H7 (cell line): ENCODE results near the gene F2RL1. TPM values are rescaled to one million over a fixed set of nuclear protein-coding genes. Genes with fewer than 3 reads are reported as not detected.
"Not testable (repeated sequence)": the region's sequence is repeated elsewhere in the genome, so short reads cannot be mapped to it uniquely, and the experiment has no call there.

Source experiments
- DNase-seq: peaks from one replicate; pipeline ENCODE4 v3.0.0; 2012
- H3K27me3 ChIP-seq: 2 replicates; pipeline ENCODE4 v1.6.0; 2011; ENCODE audit warnings: mild to moderate bottlenecking, low read length; ENCODE audit not compliant: control insufficient read depth, insufficient read depth
- H3K36me3 ChIP-seq: replicated peaks from 2 replicates; pipeline ENCODE4 v1.5.1; 2011; ENCODE audit warnings: low read length; ENCODE audit not compliant: control insufficient read depth, insufficient read depth
- H3K4me3 ChIP-seq: 2 replicates; pipeline ENCODE4 v1.5.1; 2011; ENCODE audit warnings: low read depth, mild to moderate bottlenecking, control low read depth, low read length, moderate library complexity; ENCODE audit not compliant: insufficient read depth
- total RNA-seq: library from RNA; depleted of rRNA; stranded (reverse); fragments of >200 nt; shearing (Covaris generic); gene quantifications from 2 replicates; pipeline ENCODE4 v1.2.3, GENCODE V29; 2014; rRNA removed

The F2RL1 gene, protein sequence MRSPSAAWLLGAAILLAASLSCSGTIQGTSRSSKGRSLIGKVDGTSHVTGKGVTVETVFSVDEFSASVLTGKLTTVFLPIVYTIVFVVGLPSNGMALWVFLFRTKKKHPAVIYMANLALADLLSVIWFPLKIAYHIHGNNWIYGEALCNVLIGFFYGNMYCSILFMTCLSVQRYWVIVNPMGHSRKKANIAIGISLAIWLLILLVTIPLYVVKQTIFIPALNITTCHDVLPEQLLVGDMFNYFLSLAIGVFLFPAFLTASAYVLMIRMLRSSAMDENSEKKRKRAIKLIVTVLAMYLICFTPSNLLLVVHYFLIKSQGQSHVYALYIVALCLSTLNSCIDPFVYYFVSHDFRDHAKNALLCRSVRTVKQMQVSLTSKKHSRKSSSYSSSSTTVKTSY
- 40.7 and 56.0 TPM in 2 replicates for total RNA-seq

DNA sequence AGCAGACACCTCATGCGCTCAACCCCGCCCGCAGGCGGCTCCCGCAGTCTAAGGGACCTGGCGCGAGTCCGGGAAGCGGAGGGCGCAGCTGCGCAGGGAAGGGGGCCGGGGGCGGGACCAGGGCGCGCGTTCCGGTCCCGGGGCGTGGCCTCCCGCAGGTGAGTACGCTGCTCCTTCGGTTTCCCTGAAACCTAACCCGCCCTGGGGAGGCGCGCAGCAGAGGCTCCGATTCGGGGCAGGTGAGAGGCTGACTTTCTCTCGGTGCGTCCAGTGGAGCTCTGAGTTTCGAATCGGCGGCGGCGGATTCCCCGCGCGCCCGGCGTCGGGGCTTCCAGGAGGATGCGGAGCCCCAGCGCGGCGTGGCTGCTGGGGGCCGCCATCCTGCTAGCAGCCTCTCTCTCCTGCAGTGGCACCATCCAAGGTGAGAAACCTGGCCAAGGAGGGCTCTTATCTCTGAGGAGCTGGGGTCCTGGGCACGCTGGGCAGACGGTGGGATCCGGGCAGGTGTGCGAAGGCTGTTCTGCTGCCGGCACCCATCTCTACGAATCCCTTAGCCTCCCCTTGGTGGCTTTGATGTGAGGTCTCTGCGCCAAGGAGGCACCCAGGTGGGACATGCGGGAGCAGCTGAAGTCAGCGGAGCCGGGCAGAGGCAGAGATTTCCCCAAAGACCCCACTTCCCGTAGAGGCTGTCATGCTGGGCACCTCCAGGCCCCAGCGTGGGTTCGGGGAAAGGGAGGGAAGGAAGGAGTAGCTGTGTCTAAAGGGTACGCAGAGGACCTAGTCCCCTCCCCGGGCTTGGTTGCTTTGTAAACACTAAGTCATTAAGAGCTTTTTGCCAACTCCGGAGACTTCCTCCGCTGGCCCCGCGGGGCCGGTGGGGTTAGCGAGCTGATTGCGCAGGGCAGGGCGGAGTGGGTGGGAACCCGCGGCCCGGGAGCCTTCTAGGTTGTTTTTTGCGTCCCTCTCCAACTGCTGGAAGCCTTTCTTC is at the start of gene F2RL1:
Gene F2RL1, plus strand, starts transcription at position 187 of the 988 bp plus-strand sequence. Its CDS starts 153 bp downstream, at position 340.
- peak; percentile 97 for DNase-seq
- peaks cover 10% of the 10 kb centered on the region for H3K27me3 ChIP-seq
- no peaks in the 10 kb centered on the region for H3K36me3 ChIP-seq
- H3K4me3 ChIP-seq = peak within 1 kb of the TSS; percentile 90

DNA sequence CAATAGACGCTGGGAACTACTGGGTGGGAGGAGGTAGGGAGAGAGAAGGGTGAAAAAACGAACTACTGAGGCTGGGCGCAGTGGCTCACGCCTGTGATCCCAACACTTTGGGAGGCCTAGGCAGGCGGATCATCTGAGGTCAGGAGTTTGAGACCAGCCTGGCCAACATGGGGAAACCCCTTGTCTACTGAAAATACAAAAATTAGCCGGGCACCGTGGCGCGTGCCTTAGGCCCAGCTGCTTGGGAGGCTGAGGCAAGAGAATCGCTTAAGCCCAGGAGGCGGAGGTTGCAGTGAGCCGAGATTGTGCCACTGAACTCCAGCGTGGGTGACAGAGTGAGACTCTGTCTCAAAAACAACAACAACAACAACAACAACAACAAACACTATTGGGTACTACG is 47.8 kb upstream of the F2RL1 start:
- H3K4me3 ChIP-seq, H3K36me3 ChIP-seq, H3K27me3 ChIP-seq, DNase-seq: not testable (repeated sequence)

DNA sequence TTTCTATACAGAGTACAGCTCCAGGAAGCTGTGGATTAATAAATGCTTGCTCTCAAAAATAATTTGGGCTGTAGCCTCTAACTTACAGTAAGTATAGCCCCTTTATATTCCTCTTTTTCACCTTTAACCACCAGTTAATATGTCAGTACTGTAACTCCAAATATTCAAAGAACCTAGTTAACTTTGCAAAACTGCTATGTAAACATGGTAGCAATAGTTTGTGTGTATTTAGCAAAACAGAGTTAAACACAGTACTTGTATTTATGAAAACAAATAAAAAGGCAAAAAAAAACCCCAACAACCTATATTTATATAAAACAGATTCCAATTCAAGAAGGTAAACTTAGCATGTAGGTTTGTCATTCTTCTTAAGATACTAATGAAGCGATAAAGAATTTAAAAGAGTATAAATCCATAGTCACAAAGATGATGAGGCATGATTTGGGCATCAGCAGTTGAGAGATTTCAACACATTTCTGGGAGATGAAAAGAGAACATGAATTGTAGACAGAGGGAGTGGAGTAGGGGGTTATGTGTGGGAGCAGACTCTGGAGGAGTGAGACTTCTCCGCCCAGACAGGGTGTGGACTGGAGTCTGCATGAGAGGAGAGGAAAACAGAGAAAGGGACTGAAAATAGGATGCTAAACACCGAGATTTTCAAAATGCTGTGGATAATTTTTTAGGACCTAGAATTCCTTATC is 47.0 kb upstream of the F2RL1 start:
- Histone ChIP-seq H3K36me3 (no peaks in the 10 kb centered on the region), H3K27me3 (no peaks in the 10 kb centered on the region), H3K4me3 (no peak overlapping the region)
- DNase-seq = no peak

DNA sequence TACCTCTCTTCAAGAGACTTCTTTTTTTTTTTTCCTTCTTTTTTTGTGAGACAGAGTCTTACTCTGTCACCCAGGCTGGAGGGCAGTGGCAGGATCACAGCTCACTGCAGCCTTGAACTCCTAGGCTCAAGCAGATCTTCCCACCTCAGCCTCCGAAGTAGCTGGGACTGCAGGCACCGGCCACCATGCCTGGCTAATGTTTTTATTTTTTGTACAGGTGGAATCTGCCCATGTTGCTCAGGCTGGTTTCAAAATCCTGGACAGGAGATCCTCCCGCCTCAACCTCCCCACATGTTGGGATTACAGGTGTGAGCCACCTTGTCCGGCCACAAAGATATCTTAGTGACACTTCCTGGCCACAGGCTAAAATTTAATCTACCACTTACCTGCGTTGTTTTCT is 42.9 kb upstream of the F2RL1 start:
- no peak for DNase-seq
- no peaks in the 10 kb centered on the region for H3K36me3 ChIP-seq

DNA sequence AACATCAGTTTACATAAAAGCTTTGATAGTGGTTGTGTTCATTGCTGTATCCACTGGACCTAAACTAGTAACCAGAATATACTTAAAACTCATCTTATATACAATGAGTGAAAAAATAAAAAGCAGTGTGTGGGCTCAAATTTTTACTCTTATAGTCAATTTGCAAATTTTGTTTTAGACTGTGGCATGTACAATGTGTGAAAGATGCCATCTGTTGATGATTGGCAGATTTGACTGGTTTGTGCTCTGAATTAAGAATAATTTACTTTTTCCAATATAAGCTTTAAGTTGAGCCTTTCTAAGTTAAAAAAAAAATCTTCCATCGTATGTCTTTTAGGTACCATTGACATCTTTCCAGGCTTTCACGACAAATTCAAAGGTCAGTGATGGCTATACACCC is 42.4 kb upstream of the F2RL1 start:
- no peaks in the 10 kb centered on the region for H3K27me3 ChIP-seq
- DNase-seq = no peak

More for the DNA sequence above, 42.9 kb upstream of the F2RL1 start:
- H3K27me3 ChIP-seq = no peaks in the 10 kb centered on the region
- H3K4me3 ChIP-seq = no peak overlapping the region

DNA sequence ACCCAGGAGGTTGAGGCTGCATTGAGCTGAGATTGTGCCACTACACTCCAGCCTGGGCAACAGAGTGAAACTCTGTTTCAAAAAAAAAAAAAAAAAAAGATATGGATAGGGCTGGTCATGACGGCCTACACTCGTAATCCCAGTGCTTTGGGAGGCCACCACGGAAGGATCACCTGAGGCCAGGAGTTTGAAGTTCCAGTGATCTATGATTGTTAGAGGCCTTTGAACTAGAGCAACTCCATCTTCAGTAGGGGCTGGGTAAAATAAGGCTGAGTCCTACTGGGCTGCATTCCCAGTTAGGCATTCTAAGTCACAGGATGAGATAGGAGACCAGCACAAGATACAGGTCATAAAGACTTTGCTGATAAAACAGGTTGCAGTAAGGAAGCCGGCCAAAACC is 38.2 kb upstream of the F2RL1 start:
- not testable (repeated sequence) for DNase-seq, H3K36me3 ChIP-seq, H3K27me3 ChIP-seq, H3K4me3 ChIP-seq

More for the DNA sequence above, 42.4 kb upstream of the F2RL1 start:
- H3K36me3 ChIP-seq = no peaks in the 10 kb centered on the region
- H3K4me3 ChIP-seq = no peak overlapping the region

DNA sequence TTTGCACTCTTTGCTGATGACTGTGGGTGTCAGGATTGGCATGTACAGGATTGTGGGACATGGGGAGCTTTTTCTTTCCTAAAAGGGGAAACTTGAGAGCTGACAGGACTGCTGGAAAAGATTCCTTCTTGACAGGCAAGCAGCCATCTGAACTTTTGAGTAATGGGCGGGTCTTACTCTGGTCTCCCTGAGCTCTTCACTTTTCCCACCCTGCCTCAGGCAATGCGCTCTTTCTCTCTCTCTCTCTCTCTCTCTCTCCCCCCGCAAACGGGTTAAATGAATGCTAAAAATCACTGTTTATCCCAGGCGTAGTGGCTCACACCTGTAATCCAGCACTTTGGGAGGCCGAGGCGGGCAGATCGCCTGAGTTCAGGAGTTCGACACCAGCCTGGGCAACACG is 37.1 kb upstream of the F2RL1 start:
- H3K27me3 ChIP-seq = no peaks in the 10 kb centered on the region
- no peak overlapping the region for H3K4me3 ChIP-seq
- H3K36me3 ChIP-seq = no peaks in the 10 kb centered on the region
- DNase-seq = no peak

DNA sequence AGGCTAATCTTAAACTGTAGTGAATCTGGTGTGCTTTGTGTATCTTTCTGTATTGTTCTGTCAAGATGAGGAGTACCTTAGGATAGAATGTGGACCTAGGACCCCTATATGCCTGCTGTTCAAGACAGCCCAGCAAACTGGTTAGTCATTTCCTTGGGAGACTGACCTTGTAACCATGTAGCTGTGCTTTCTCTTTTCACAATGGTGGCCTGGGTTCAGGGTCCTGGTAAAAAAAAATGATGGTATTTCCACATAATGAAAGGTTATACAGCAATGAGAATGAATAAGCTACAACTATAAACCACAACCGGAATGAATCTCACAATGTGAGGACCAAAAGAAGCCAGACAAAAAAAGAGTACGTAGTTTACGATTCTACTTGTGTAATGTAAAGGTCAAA is 36.4 kb upstream of the F2RL1 start:
- Histone ChIP-seq H3K36me3 (no peaks in the 10 kb centered on the region), H3K4me3 (no peak overlapping the region), H3K27me3 (no peaks in the 10 kb centered on the region)
- no peak for DNase-seq

DNA sequence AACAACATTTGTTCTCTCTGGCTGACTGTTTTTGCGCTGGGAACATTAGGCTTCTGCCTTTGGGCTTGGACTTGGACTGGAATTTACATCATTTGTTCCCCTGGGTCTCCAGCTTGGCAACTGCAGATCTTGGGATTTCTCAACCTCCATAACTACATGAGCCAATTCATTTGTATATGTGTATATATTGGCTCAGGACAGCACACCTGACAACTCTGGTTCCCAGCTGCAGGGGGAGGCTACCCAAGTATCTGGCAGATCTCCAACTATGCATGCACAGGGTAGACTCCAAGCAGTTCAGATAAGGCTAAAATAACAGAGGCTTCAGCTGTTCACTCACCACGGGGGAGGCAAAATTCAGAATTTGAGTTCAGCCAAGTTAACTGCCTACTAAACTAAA is 31.6 kb upstream of the F2RL1 start:
- H3K36me3 ChIP-seq = no peaks in the 10 kb centered on the region
- no peak for DNase-seq
- no peaks in the 10 kb centered on the region for H3K27me3 ChIP-seq
- no peak overlapping the region for H3K4me3 ChIP-seq

DNA sequence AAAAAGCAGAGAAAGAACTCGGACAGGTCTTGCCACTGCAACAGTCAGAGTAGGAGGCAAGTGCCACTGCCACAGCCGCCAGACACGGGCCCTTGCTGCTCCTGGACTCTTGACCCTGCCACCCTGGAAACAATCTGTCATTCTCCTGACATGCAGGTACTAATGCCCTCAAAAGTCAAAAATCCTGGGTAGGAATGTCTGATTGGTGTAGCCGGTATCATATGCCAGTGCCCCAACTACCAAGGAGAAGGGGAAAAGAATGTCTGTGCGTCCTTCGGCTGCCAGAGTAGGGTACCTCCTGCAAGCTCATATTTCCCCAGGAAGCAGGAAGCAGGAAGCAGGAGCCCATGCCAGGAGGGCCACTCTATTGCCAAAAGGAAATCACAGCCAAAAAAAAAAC is 30.5 kb upstream of the F2RL1 start:
- Histone ChIP-seq H3K4me3 (no peak overlapping the region), H3K27me3 (no peaks in the 10 kb centered on the region), H3K36me3 (no peaks in the 10 kb centered on the region)
- DNase-seq = no peak

DNA sequence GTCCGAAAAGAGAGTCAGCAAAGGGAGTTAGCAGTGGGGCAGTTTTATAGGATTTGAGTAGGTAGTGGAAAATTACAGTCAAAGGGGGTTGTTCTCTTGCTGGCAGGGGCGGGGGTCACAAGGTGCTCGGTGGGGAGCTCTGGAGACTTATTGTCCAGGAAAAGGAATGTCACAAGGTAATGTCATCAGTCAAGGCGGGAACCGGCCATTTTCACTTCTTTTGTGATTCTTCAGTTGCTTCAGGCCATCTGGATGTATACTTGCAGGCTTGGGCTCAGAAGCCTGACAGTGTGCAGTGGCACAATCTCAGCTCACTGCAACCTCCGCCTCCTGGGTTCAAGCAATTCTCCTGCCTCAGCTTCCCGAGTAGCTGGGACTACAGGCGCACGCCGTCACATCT is 29.6 kb upstream of the F2RL1 start:
- not testable (repeated sequence) for H3K4me3 ChIP-seq, DNase-seq, H3K36me3 ChIP-seq, H3K27me3 ChIP-seq

DNA sequence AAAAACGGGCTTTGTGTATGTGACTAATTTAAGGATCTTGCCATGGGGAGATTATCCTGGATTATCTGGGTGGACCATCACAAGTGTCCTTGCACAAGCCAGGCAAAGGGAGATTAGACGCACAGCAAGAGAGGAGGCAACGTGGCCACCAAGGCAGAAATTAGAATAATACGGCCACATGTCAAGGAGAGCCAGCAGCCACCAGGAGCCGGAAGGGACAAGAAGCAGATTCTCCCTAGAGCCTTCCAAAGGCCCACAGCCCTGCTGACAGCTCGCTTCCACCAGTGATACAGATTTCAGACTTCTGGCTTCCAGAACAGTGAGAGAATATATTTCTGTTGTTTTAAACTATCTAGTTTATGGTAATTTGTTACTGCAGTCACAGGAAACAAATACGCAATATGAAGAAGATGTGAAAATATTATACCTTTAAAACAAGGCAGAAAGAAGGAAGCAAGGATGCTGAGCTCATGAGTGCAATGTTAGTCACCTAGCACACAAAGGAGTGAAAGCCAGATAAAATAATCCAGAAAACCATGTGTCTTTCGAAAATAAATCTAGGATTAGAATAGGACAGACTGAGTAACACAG is 28.7 kb upstream of the F2RL1 start:
- no peak for DNase-seq
- no peak overlapping the region for H3K4me3 ChIP-seq
- H3K36me3 ChIP-seq = no peaks in the 10 kb centered on the region
- no peaks in the 10 kb centered on the region for H3K27me3 ChIP-seq

DNA sequence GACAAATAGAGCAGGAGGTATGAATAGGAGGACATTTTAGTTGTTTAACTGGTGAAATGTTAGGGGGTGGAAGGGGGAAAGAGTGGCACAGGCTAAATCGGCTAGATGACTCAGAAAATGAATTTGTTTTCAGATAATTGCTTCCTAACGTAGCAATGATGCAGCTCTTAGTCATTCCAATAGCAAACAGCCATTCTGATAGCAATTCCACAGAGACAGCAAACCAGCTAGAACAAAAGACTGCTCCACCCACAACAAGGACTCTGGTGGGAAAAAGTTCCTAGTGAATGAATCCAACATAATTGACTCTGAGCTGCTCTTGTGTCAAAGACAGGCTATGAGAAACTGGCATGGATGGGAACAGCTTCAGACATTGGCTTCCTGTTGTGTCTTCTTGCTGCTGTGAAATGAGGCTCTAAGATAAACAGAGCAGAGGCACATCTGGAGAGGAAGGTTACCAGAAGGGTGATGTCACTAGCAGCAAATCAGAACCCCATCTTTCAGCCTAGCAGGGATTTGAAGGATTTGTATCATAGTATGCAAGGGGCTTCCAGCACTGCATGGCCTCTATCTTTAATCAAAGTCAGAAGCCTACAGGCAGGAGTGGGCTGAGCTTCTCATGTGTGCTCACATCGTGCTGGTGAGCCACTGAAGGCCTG is 28.1 kb upstream of the F2RL1 start:
- Histone ChIP-seq H3K27me3 (no peaks in the 10 kb centered on the region), H3K4me3 (no peak overlapping the region), H3K36me3 (no peaks in the 10 kb centered on the region)
- DNase-seq = no peak

DNA sequence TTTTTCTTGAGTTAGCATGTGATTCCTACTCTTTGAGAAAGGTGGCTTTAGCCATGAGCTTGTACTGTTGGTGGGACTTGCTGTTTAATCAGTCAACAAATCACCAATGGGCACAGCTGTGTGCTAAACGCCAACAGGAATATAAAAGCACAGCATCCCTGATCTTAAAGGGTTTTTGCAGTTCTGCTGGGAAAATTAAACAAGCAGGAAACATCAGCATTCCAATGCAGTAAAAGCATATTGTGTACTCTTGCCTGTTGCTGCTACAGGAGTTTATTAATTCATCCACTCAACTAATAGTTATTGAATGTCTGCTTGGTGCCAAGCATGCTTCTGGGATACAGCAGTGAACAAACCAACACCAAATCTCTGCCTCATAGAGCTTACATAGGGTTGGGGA is 27.4 kb upstream of the F2RL1 start:
- DNase-seq = no peak
- no peak overlapping the region for H3K4me3 ChIP-seq
- H3K27me3 ChIP-seq = no peaks in the 10 kb centered on the region
- no peaks in the 10 kb centered on the region for H3K36me3 ChIP-seq
